Vagina (tissue), 2 donors: Measurements from ENCODE around the gene MAST2. TPM values are rescaled to one million over a fixed set of nuclear protein-coding genes. Genes with fewer than 3 reads are reported as not detected.

Experiments
- DNase-seq, 2 donors: peaks; one replicate each; pipeline ENCODE4 v3.0.0-alpha.2; 2017; ENCODE audit errors: extremely low spot score in 2 of 2
- H3K27ac ChIP-seq: fragments of 200-600 bp; sonication (generic); one replicate; pipeline ENCODE4 v1.5.1; 2019
- H3K27me3 ChIP-seq: fragments of 200-600 bp; sonication (generic); one replicate; pipeline ENCODE4 v1.5.1; 2019
- H3K36me3 ChIP-seq, 2 donors: fragments of 200-600 bp; sonication (generic); one replicate each; pipeline ENCODE4 v1.5.1; 2017 to 2019
- H3K4me1 ChIP-seq: fragments of 200-600 bp; sonication (generic); one replicate; pipeline ENCODE4 v1.5.1; 2019
- H3K4me3 ChIP-seq, 2 donors: fragments of 200-600 bp; sonication (generic); 1 replicate in 1 of 2; 2 replicates in 1 of 2; pipeline ENCODE4 v1.5.1; 2016 to 2019
- H3K9me3 ChIP-seq: fragments of 200-600 bp; sonication (generic); one replicate; pipeline ENCODE4 v1.5.1; 2019
- POLR2A ChIP-seq, 2 donors: fragments of 450-650 bp; IDR thresholded peaks; one replicate each; pipeline ENCODE4 v1.6.1; 2017; ENCODE audit warnings: antibody characterized with exemption in 2 of 2, mild to moderate bottlenecking in 2 of 2, moderate library complexity in 2 of 2
- POLR2AphosphoS5 ChIP-seq, 2 donors: sonication (generic); formaldehyde crosslinking; IDR thresholded peaks; one replicate each; pipeline ENCODE4 v1.9.0; 2017; ENCODE audit warnings: antibody characterized with exemption in 2 of 2, mild to moderate bottlenecking in 2 of 2, low read depth in 1 of 2; ENCODE audit not compliant: insufficient read depth in 1 of 2
- intact Hi-C: fragments of 100-400 bp; cut with DNase I; formaldehyde crosslinking; loops from one replicate; pipeline ENCODE4 v1.15.1; 2023
- total RNA-seq: library from RNA; depleted of rRNA; stranded (reverse); fragments of >200 nt; gene quantifications from one replicate; pipeline ENCODE4 v1.2.3, GENCODE V29; 2016
- TF ChIP-seq, protein P1 (sequence below), 3 experiments: fragments of 450-650 bp in 2 of 3; fragments of 200-600 bp in 1 of 3; sonication (generic) in 1 of 3; IDR thresholded peaks; one replicate each; pipeline ENCODE4 v1.5.1; 2017 to 2019; ENCODE audit warnings: antibody characterized with exemption in 3 of 3, mild to moderate bottlenecking in 2 of 3, moderate library complexity in 2 of 3

The MAST2 gene
- total RNA-seq, 1 donor from 2014 or later, result 28.2 TPM

DNA sequence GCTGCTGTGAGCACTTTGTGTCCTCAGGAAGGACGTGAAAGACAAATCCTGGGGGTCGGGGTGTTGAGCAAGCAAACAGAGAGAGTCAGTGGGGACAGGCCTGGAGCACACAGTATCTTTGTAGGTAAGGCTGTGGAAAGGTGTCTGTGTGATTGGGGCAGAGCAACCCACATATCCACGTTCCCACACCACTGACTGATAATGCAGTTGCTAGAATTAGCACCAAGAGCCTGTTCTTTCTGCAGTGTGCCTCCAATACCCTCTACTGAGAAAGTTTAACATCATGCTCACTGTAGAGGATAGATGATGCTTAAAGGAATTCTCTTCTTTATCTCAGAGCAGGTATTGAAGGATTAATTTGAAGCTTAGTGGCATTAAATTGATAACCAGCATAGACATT is 167.9 kb downstream of the MAST2 start:
- Histone ChIP-seq H3K36me3 (no peaks in the 10 kb centered on the region), H3K9me3 (no peaks in the 10 kb centered on the region), H3K4me1 (no peaks in the 10 kb centered on the region), H3K27me3 (no peaks in the 10 kb centered on the region), H3K27ac (no peak overlapping the region), H3K4me3 (no peak overlapping the region)
- TF ChIP-seq POLR2A (IDR thresholded peaks at IDR 0.05), result no peak
- TF ChIP-seq, protein P1, sequence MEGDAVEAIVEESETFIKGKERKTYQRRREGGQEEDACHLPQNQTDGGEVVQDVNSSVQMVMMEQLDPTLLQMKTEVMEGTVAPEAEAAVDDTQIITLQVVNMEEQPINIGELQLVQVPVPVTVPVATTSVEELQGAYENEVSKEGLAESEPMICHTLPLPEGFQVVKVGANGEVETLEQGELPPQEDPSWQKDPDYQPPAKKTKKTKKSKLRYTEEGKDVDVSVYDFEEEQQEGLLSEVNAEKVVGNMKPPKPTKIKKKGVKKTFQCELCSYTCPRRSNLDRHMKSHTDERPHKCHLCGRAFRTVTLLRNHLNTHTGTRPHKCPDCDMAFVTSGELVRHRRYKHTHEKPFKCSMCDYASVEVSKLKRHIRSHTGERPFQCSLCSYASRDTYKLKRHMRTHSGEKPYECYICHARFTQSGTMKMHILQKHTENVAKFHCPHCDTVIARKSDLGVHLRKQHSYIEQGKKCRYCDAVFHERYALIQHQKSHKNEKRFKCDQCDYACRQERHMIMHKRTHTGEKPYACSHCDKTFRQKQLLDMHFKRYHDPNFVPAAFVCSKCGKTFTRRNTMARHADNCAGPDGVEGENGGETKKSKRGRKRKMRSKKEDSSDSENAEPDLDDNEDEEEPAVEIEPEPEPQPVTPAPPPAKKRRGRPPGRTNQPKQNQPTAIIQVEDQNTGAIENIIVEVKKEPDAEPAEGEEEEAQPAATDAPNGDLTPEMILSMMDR (IDR thresholded peaks at IDR 0.05), result no peak
- no peak for TF ChIP-seq POLR2AphosphoS5 (IDR thresholded peaks at IDR 0.05; ENCODE audit: insufficient read depth in 1 of 2, low read depth in 1 of 2)
- intact Hi-C loops, result no loop called here
- DNase-seq, result no peak

DNA sequence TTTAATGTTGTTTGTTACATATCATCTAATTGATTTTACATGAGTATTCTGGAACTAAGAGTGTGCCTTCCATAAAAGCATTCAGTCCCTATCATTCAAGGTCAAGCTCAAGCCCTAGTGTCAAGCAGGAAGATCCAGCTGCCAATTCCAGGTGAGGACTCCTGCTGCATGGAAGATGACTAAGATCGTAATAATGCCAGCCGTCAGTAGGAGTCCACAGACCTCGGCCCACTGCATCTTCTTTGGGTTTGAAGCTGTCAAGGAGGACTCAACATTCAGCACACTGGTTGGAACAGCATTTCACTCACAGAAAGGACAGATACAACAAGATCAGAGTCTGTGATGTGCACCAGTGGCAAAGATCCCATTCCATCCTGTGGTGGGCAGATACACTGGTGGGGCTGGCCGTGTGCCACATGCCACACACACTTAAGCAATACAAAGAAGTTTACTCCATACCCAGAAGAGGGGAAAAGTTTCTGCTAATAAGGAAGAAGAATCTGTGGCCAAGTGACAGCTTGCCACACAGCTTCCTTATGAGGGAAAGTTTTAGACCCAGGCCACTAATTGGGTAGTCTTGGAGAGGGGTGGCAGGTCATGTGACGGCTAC is 168.6 kb downstream of the MAST2 start:
- no peak for DNase-seq
- intact Hi-C loops, result no loop called here
- no peak overlapping the region for H3K27ac ChIP-seq

DNA sequence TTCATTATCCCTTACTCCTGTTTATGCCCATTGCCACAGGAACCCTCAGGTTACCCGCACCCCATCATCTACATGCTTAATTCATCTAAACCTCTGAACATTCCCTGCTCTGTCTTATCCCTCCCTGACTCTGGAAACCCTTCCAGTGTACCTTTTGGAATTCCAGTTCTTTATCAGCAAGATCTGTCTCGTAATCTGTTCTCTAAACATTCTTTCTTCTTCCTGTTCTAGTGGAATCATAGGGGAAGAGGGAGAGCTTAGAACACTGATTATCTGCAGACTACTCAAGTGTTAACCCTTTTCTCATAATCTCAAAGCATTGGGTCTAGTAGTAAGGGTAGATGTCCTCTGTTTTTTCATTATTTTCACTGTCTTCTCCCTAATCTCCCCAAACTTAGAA is 169.2 kb downstream of the MAST2 start:
- H3K36me3 ChIP-seq, result no peaks in the 10 kb centered on the region
- no peaks in the 10 kb centered on the region for H3K9me3 ChIP-seq
- DNase-seq, result no peak
- intact Hi-C loops, result no loop called here
- no peaks in the 10 kb centered on the region for H3K27me3 ChIP-seq
- TF ChIP-seq POLR2A (IDR thresholded peaks at IDR 0.05) (no peak), POLR2AphosphoS5 (IDR thresholded peaks at IDR 0.05; ENCODE audit: insufficient read depth in 1 of 2, low read depth in 1 of 2) (no peak)
- TF ChIP-seq, protein P1 (IDR thresholded peaks at IDR 0.05), result no peak
- no peaks in the 10 kb centered on the region for H3K4me1 ChIP-seq
- H3K27ac ChIP-seq, result no peak overlapping the region
- no peak overlapping the region for H3K4me3 ChIP-seq

More for the DNA sequence above, 168.6 kb downstream of the MAST2 start:
- Histone ChIP-seq H3K4me3 (no peak overlapping the region), H3K27me3 (no peaks in the 10 kb centered on the region), H3K36me3 (no peaks in the 10 kb centered on the region), H3K4me1 (no peaks in the 10 kb centered on the region), H3K9me3 (no peaks in the 10 kb centered on the region)
- TF ChIP-seq POLR2AphosphoS5 (IDR thresholded peaks at IDR 0.05; ENCODE audit: insufficient read depth in 1 of 2, low read depth in 1 of 2) (no peak), POLR2A (IDR thresholded peaks at IDR 0.05) (no peak)
- TF ChIP-seq, protein P1 (IDR thresholded peaks at IDR 0.05), result no peak

DNA sequence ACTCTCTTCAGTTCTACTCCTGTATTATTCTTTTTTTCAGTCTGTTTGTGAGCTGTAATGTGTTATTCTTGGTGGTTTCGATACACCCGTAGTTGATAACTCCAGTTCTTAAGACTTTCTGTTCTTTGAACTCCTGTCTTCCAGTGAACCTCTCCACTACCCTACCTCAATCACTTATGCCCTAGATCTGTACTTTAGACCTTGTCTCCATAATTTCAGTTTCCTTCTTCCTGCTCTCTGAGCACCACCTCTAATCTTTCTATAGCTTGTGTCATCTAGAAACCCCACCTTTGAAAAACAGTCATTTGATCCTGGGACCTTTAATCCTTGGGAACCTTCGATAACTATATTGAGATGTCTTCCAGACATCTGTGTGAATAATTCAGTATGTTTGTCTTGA is 169.7 kb downstream of the MAST2 start:
- TF ChIP-seq POLR2A (IDR thresholded peaks at IDR 0.05) (no peak), POLR2AphosphoS5 (IDR thresholded peaks at IDR 0.05; ENCODE audit: insufficient read depth in 1 of 2, low read depth in 1 of 2) (no peak)
- TF ChIP-seq, protein P1 (IDR thresholded peaks at IDR 0.05), result no peak
- Histone ChIP-seq H3K9me3 (no peaks in the 10 kb centered on the region), H3K4me3 (no peak overlapping the region), H3K27me3 (no peaks in the 10 kb centered on the region), H3K36me3 (no peaks in the 10 kb centered on the region), H3K27ac (no peak overlapping the region), H3K4me1 (no peaks in the 10 kb centered on the region)
- no peak for DNase-seq
- intact Hi-C loops, result no loop called here

DNA sequence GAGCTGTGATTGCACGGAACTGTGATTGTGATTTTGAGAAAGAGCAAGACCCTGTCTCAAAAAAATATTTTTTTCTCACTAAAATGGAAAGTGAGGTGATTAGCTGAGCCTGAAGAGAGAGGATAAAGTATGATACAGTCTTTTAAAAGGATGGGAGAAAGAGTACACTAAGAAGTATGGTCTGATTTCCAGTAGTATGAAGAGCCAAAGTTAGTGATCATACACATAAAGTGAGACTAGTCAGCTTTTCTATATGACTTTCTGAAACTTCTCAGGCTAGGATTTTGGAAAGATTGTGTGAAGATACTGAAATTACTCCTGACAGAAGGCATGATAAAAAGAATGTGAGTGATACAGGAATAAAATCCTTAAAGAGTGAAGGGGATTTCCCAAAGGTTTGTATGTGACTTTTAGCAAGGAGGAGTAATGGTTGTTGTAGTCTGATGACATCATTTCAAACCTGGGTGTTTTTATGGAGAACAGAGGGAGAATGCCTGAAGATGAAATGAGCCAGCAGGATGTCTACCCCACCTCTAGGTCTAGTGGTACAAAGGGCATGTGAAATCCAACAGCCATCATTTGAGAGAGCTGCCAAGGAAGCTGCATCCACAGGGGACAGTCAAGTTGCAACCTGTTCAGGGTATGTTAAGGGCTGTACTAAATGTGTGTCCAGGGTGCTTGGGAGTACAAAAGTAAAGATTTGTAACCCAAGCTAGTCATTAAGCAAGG is 171.3 kb downstream of the MAST2 start:
- H3K4me3 ChIP-seq, result no peak overlapping the region
- H3K4me1 ChIP-seq, result peaks cover 6% of the 10 kb centered on the region
- H3K27me3 ChIP-seq, result no peaks in the 10 kb centered on the region
- no peak overlapping the region for H3K27ac ChIP-seq
- intact Hi-C loops, result no loop called here
- H3K9me3 ChIP-seq, result no peaks in the 10 kb centered on the region
- no peak for DNase-seq
- H3K36me3 ChIP-seq, result no peaks in the 10 kb centered on the region
- no peak for TF ChIP-seq POLR2A (IDR thresholded peaks at IDR 0.05)
- peak in 1 of 2 donors; percentile 8 for TF ChIP-seq POLR2AphosphoS5 (IDR thresholded peaks at IDR 0.05; ENCODE audit: insufficient read depth in 1 of 2, low read depth in 1 of 2)
- TF ChIP-seq, protein P1 (IDR thresholded peaks at IDR 0.05), result no peak
